B cell (primary cell): ENCODE data around the gene TAC1.

Experiments used
- CTCF ChIP-seq: fragments of 200-600 bp; IDR thresholded peaks from one replicate; pipeline ENCODE4 v1.8.0; 2022; ENCODE audit warnings: antibody characterized with exemption, mild to moderate bottlenecking
- EZH2 ChIP-seq: IDR thresholded peaks from 2 replicates; pipeline ENCODE4 v1.6.1; 2012; ENCODE audit warnings: borderline replicate concordance, low read depth, mild to moderate bottlenecking, moderate library complexity, low read length; ENCODE audit not compliant: insufficient read depth, poor library complexity, severe bottlenecking

GRCh38 chr7:97734255-97734654 is 2.4 kb downstream of the TAC1 start:
- no peak for TF ChIP-seq CTCF
- TF ChIP-seq EZH2: no peak
